Forelimb muscle (tissue), 1 donor: ENCODE measurements around the gene MICU1. TPM values are rescaled to one million over a fixed set of nuclear protein-coding genes. Genes with fewer than 3 reads are reported as not detected.
"Not testable (repeated sequence)": the region's sequence is repeated elsewhere in the genome, so short reads cannot be mapped to it uniquely, and the experiment has no call there.

ENCODE experiments used
- DNase-seq: peaks from one replicate; pipeline ENCODE4 v3.0.0-alpha.2; 2013; ENCODE audit warnings: low read depth
- polyA plus RNA-seq: library from polyadenylated mRNA; unstranded; fragments of 120-200 nt; gene quantifications from one replicate; pipeline ENCODE4 v1.2.1, GENCODE V29; 2013; ENCODE audit not compliant: insufficient read length

The MICU1 gene
- polyA plus RNA-seq, 1 donor: 99.0 TPM

GRCh38 chr10:72455889-72456595, 169.8 kb downstream of the MICU1 start:
- no peak for DNase-seq

- no peak for DNase-seq
Measured at GRCh38 chr10:72449941-72450441, 175.9 kb downstream of the MICU1 start.

DNA sequence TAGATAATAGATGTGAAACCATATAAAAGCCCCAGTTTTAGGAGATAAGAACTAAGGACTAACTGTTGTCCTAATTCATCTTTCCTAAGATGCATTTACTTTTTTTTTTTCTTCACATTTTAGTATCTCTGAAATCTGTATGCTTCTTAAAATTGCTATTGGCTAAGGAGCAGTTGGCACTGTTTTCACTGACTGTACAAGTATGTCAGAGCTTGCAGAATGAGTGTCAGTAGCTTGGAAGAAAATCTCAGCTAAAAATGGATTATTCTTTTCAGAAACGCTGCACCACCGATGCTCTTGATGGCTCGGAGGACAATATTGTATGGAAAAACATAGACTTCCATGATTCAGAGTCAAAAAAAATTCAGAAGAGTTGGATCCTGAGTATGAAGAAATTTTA, 180.0 kb downstream of the MICU1 start:
- peak; percentile 24 for DNase-seq

DNA sequence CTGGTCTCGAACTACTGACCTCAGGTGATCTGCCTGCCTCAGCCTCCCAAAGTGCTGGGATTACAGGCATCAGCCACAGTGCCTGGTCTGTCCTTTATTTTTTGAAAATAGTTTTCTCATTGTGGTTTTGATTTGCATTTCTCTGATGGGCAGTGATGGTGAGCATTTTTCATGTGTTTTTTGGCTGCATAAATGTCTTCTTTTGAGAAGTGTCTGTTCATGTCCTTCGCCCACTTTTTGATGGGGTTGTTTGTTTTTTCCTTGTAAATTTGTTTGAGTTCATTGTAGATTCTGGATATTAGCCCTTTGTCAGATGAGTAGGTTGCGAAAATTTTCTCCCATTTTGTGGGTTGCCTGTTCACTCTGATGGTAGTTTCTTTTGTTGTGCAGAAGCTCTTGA, 182.9 kb downstream of the MICU1 start:
- DNase-seq: not testable (repeated sequence)

DNA sequence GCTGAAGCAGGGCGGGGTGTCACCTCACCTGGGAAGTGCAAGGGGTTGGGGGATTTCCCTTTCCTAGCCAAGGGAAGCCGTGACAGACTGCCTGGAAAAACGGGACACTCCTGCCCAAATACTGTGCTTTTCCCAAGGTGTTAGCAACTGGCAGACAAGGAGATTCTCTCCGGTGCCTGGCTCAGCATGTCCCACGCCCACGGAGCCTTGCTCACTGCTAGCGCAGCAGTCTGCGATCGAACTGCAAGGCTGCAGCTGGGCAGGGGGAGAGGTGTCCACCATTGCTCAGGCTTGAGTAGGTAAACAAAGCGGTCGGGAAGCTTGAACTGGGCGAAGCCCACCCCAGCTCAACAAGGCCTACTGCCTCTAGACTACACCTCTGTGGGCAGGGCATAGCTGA, 190.3 kb downstream of the MICU1 start:
- DNase-seq: no peak

DNA sequence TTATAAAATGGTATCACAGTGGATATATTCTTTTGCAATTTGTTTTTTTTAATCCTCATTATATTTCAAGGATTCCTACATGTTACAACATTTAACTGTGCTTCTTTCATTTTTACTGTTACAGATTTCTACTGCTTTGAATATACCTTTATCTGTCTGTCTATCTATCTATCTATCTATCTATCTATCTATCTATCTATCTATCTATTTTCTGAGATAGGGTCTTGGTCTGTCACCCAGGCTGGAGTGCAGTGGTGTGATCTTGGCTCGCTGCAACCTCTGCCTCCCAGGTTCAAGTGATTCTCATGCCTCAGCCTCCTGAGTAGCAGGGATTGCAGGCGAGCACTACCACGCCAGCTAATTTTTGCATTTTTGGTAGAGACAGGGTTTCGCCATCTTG, 194.9 kb downstream of the MICU1 start:
- DNase-seq: not testable (repeated sequence)

DNA sequence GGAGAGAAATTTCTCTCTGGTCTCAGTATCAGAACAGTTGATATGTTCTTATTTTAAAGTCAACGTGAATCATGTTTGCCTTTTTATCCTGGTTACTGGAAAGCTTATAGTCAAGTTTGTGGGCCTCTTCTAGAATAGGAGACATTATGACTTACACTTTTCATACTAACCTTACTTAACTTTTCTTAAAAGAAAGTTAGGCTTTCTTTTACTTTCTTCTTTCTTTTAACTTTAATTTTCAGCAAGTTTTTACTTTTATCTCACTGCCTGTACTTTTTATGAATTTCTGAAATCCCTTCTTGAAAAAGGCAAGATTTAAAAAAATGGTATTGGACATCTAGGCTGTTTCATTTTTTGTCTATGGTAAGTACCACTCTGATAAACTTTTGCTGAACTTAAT, 195.9 kb downstream of the MICU1 start:
- DNase-seq: no peak

- peak; percentile 9 for DNase-seq
Measured at GRCh38 chr10:72426986-72427385, 198.9 kb downstream of the MICU1 start.

GRCh38 chr10:72425133-72425532, 200.7 kb downstream of the MICU1 start:
- DNase-seq: no peak

DNA sequence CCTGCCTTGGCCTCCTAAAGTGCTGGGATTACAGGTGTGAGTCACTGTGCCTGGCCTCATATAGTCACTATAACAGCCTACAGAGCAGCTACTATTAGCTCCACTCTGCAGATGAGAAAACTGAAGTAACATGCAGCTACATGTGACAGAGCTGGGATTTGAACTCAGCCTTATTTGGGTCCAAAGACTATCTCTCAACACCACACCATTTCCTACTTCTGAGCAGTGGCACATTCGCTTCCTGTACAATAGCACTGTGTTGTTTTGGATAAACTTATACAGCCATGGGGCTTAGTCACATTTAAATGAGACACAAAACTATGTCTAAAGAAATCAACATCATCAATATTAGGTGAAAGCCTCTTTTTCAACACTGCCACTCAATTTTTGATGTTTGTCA, 201.3 kb downstream of the MICU1 start:
- DNase-seq: no peak

DNA sequence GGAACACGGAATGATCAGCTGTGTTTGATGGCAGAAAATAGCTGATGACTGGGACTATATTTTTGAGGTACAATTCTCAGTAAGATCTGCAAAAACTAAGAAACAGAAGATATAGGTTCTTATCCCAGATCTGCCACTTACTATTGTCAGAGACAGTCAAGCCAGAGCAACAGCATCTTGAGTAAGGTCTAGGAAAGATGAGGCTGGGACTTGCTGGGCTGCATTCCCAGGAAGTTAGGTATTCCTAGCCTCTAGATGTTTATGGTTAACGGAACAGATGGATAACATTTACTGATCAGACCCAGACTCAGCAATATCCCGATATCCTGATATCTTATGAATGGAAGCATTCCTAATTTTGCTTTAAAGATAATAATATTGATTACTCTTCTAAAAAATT, 202.5 kb downstream of the MICU1 start:
- no peak for DNase-seq

DNA sequence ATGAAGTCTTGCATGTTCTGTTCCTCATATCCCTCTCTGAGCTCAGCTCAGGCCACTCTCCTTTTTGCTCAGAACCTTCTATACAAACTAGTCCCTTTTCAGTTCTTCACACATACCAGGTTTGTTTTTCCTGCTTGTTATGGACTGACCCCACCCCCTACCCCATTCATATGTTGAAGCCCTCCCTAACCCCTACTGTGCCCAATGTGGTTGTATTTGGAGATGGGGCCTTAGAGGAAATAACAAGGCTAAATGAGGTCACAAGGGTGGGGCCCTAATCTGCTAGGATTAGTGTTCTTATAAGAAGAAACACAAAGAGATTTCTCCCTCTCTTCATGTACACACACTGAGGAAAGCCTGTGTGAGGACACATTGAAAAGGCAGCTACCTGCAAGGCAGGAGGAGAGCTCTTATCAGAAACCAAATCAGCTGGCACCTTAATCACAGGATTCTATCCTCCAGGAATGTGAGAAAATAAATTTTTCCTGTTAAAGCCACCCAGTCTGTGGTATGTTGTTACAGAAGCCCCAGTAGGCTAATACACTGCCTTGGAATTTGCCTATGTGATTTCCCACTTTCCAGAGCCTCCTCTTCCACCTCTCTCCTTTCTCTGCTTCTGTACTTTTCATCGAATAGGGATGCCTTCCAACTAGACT, 203.9 kb downstream of the MICU1 start:
- DNase-seq: no peak

- DNase-seq: no peak
Measured at GRCh38 chr10:72419241-72419640, 206.6 kb downstream of the MICU1 start.

DNA sequence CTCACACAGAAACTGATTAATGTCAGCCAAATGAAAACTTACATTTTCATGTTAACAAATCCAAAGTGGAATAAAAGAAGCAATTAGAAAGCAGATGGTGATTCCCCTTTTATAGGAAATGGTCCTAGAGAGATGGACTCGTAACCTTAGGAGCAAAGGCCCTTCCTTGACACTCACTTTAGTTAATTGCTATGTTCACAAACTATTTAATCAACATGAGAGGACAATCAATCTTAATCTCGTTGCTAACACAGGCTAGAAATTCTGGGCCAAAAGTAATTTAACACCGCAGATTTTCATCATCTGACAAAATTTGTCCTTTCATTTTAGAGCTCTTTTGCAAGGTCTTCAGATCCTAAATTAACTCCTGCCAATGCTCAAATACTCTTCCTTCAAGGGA, 207.2 kb downstream of the MICU1 start:
- no peak for DNase-seq

DNA sequence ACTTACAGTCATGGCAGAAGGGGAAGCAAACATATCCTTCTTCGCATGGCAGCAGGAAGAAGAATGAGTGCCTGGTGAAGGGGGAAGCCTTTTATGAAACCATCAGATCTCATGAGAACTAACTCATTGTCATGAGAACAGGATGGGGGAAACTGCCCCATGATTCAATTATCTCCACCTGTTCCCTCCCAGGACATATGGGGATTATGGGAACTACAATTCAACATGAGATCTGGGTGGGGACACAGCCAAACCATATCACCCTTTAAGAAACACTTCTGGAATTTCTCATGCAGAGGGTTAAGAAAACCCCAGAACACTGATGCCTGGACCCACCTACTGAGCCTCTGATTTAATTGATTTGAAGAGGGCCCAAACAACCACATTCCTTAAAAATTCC, 207.9 kb downstream of the MICU1 start:
- DNase-seq: no peak

GRCh38 chr10:72416661-72417060, 209.2 kb downstream of the MICU1 start:
- no peak for DNase-seq

GRCh38 chr10:72414642-72415041, 211.2 kb downstream of the MICU1 start:
- no peak for DNase-seq

DNA sequence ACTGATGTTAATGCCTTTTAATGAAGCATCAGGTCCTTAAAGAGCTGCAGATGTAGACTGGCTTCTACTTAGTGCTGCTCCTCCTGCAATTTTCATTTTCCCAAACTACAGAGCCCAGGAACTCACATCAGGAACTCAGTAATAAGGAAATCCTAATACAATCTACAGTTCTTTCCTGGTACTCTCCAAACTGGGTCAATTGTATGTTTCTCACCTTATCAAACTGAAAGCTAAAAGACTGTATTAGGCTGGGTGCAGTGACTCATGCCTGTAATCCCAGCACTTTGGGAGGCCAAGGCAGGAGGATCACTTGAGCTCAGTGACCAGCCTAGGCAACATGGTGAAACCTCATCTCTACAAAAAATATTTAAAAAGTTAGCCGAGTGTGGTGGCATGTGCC, 216.7 kb downstream of the MICU1 start:
- DNase-seq: no peak

GRCh38 chr10:72407927-72408600, 217.8 kb downstream of the MICU1 start:
- DNase-seq: no peak

DNA sequence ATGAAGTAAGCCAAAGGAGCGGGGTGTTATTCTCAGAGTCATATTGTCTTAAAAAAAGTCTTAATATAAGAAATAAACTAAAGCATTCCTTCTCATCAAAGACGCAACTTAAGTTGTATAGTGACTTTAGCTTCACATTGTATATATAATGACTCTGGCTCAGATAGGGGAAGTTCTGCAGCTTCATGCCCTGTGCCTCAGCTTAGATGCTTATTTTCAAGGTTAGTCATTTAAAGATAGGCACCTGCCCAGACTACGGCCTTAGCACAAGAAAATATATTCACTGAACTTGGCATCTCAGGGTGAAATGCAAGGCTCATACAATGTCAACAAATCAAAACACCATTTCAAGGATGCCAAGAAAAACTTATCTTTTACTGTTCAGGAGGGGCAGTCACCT, 218.4 kb downstream of the MICU1 start:
- DNase-seq: no peak

- not testable (repeated sequence) for DNase-seq
Measured at GRCh38 chr10:72395581-72395980, 230.3 kb downstream of the MICU1 start.

DNA sequence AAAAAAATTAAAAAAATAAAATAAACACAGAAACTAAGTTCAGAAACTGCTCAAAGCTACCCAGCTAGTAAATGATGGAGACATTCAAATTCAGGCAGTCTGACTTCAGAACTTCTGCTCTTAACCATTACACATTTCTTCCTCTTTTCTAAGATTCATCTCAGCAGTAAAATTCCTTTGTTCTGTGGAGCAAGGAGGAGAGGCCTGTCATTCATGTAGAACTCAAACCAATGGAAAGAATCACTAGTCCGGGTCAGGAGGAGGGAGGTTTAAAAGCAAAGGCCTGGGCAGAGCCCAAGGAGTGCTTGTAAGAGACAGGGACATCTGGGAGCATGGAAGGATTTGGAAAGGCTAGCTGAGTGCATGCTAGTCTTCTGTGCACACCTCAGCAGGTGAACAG, 233.3 kb downstream of the MICU1 start:
- no peak for DNase-seq

DNA sequence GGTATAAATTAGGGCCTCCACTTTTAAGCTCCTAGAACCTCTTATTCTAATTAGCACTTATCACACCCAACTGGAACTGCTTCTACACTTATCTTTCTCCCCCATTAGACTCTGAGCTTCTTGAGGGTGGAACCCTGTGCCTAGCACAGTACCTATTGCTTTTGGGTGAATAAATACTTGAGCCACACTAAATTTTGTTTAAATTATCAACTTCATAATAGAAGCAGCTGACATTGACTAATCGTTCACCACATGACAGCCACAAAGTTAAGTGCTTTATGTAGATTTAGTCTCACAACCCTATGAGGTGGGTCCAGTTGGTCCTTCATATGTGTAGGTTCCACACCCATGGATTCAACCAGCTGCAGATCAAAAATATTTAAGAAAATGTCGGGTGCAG, 235.1 kb downstream of the MICU1 start:
- DNase-seq: no peak
